H1 (cell line): Measurements from ENCODE around the gene P2RY11. TPM values are rescaled to one million over a fixed set of nuclear protein-coding genes. Genes with fewer than 3 reads are reported as not detected.

ENCODE experiments used
- CTCF ChIA-PET: fragments of 300-600 bp; sonication (Branson Sonifier 250); formaldehyde crosslinking; loops from one replicate; lab custom pipeline; 2021; ENCODE audit not compliant: partially characterized antibody; lab: Charles Lee
- POLR2A ChIA-PET: fragments of 300-600 bp; sonication (Branson Sonifier 250); formaldehyde crosslinking; loops from one replicate; lab custom pipeline; 2021; ENCODE audit warnings: inconsistent platforms; ENCODE audit not compliant: partially characterized antibody; lab: Charles Lee
- DNase-seq, 2 experiments: peaks; one replicate each; pipeline versions ENCODE4 v3.0.0 to v3.0.0-alpha.2; 2010 to 2022; ENCODE audit warnings: low spot score in 2 of 2, low read depth in 1 of 2, mixed read lengths in 1 of 2
- FAIRE-seq: peaks from 2 replicates; lab custom pipeline; 2011; peaks lifted over from hg19 to GRCh38; lab: Jason Lieb, UNC
- H2AFZ ChIP-seq: 2 replicates; pipeline ENCODE4 v1.8.1; 2012; ENCODE audit warnings: low read length, inconsistent platforms
- H2AK5ac ChIP-seq: 2 replicates; pipeline ENCODE4 v1.6.1; 2013; ENCODE audit warnings: low read depth, low read length
- H2BK120ac ChIP-seq: replicated peaks from 2 replicates; pipeline ENCODE3; 2013; ENCODE audit warnings: low read depth, low read length, inconsistent platforms
- H2BK12ac ChIP-seq: 2 replicates; pipeline ENCODE4 v1.6.1; 2013; ENCODE audit warnings: low read depth, low read length
- H2BK15ac ChIP-seq: 2 replicates; pipeline ENCODE4 v1.6.1; 2013; ENCODE audit warnings: low read length
- H2BK20ac ChIP-seq: 2 replicates; pipeline ENCODE4 v1.6.1; 2013; ENCODE audit warnings: low read length
- H2BK5ac ChIP-seq: 2 replicates; pipeline ENCODE4 v1.6.1; 2013; ENCODE audit warnings: low read depth, low read length
- H3K14ac ChIP-seq: 2 replicates; pipeline ENCODE4 v1.6.1; 2013; ENCODE audit warnings: inconsistent platforms; ENCODE audit not compliant: insufficient read length
- H3K18ac ChIP-seq: 2 replicates; pipeline ENCODE4 v1.6.1; 2013; ENCODE audit warnings: low read length; ENCODE audit errors: extremely low read depth
- H3K23ac ChIP-seq: 2 replicates; pipeline ENCODE4 v1.6.1; 2013; ENCODE audit warnings: inconsistent platforms; ENCODE audit not compliant: insufficient read length
- H3K23me2 ChIP-seq: 2 replicates; pipeline ENCODE4 v1.6.1; 2013; ENCODE audit warnings: low read depth, low read length
- H3K27ac ChIP-seq: 2 replicates; pipeline ENCODE4 v1.6.1; 2011; ENCODE audit warnings: low read depth, low read length, inconsistent platforms
- H3K27me3 ChIP-seq, 4 experiments: replicated peaks in 1 of 4; 1 replicate in 1 of 4; 2 replicates in 3 of 4; pipeline versions ENCODE4 v1.6.1 to v1.8.1; 2011 to 2013; ENCODE audit warnings: low read length in 3 of 4, mild to moderate bottlenecking in 3 of 4, inconsistent platforms in 2 of 4, mixed read lengths in 2 of 4, moderate library complexity in 1 of 4; ENCODE audit not compliant: control insufficient read depth in 3 of 4, insufficient read depth in 3 of 4; ENCODE audit errors: extremely low read depth in 1 of 4
- H3K36me3 ChIP-seq, 4 experiments: 2 replicates each; pipeline versions ENCODE4 v1.6.1 to v1.8.1; 2011 to 2013; ENCODE audit warnings: mild to moderate bottlenecking in 4 of 4, low read length in 3 of 4, moderate library complexity in 2 of 4, control low read depth in 1 of 4, inconsistent platforms in 1 of 4; ENCODE audit not compliant: insufficient read depth in 4 of 4, control insufficient read depth in 2 of 4
- H3K4ac ChIP-seq: replicated peaks from 2 replicates; pipeline ENCODE3; 2013; ENCODE audit warnings: low read length, low read depth, mixed read lengths, inconsistent platforms; ENCODE audit not compliant: insufficient read length
- H3K4me1 ChIP-seq, 4 experiments: replicated peaks in 1 of 4; 1 replicate in 1 of 4; 2 replicates in 3 of 4; pipeline versions ENCODE4 v1.6.1 to v1.8.1; 2011 to 2013; ENCODE audit warnings: low read length in 3 of 4, inconsistent platforms in 2 of 4, mixed read lengths in 1 of 4; ENCODE audit not compliant: insufficient read depth in 4 of 4, control insufficient read depth in 3 of 4
- H3K4me2 ChIP-seq, 2 experiments: 2 replicates each; pipeline versions ENCODE4 v1.6.1 to v1.8.1; 2011 to 2013; ENCODE audit warnings: low read depth in 2 of 2, low read length in 2 of 2, control low read depth in 1 of 2, inconsistent platforms in 1 of 2, mild to moderate bottlenecking in 1 of 2; ENCODE audit not compliant: insufficient read depth in 1 of 2
- H3K4me3 ChIP-seq, 4 experiments: fragments of 200-600, 300-600 bp in 1 of 4; sonication (generic), shearing (Covaris generic), sonication (Bioruptor Twin) in 1 of 4; 2 replicates each; pipeline versions ENCODE4 v1.5.1 to v1.8.1; 2011 to 2016; ENCODE audit warnings: low read length in 4 of 4, low read depth in 3 of 4, control low read depth in 2 of 4, inconsistent platforms in 2 of 4, mild to moderate bottlenecking in 2 of 4, mixed read lengths in 1 of 4, moderate library complexity in 1 of 4; ENCODE audit not compliant: insufficient read depth in 2 of 4; ENCODE audit errors: extremely low read depth in 1 of 4
- H3K56ac ChIP-seq: replicated peaks from 2 replicates; pipeline ENCODE3; 2013; ENCODE audit warnings: low read depth, mild to moderate bottlenecking, mixed read lengths, low read length, inconsistent platforms; ENCODE audit not compliant: insufficient read length
- H3K79me1 ChIP-seq: 2 replicates; pipeline ENCODE4 v1.6.1; 2013; ENCODE audit warnings: low read depth, low read length, control low read depth
- H3K79me2 ChIP-seq, 2 experiments: 2 replicates each; pipeline versions ENCODE4 v1.6.1 to v1.8.1; 2012 to 2013; ENCODE audit warnings: low read length in 2 of 2, mild to moderate bottlenecking in 2 of 2, inconsistent platforms in 1 of 2; ENCODE audit not compliant: insufficient read depth in 2 of 2, control insufficient read depth in 1 of 2
- H3K9ac ChIP-seq, 4 experiments: replicated peaks in 1 of 4; 1 replicate in 1 of 4; 2 replicates in 3 of 4; pipeline versions ENCODE4 v1.6.1 to v1.8.1; 2011 to 2013; ENCODE audit warnings: low read depth in 3 of 4, low read length in 3 of 4, control low read depth in 2 of 4, mild to moderate bottlenecking in 2 of 4, moderate library complexity in 2 of 4, inconsistent platforms in 1 of 4; ENCODE audit errors: extremely low read depth in 1 of 4
- H3K9me3 ChIP-seq, 2 experiments: 2 replicates each; pipeline versions ENCODE4 v1.6.1 to v1.8.1; 2012 to 2013; ENCODE audit warnings: mild to moderate bottlenecking in 2 of 2, moderate library complexity in 2 of 2, control low read depth in 1 of 2, inconsistent platforms in 1 of 2, low read depth in 1 of 2, low read length in 1 of 2, mixed read lengths in 1 of 2; ENCODE audit not compliant: insufficient read depth in 2 of 2
- H4K20me1 ChIP-seq, 2 experiments: replicated peaks in 1 of 2; 2 replicates each; pipeline versions ENCODE3 to v1.8.1; 2011 to 2013; ENCODE audit warnings: inconsistent platforms in 2 of 2, low read length in 2 of 2, mild to moderate bottlenecking in 1 of 2; ENCODE audit not compliant: insufficient read depth in 2 of 2, control insufficient read depth in 1 of 2
- H4K5ac ChIP-seq: 2 replicates; pipeline ENCODE4 v1.6.1; 2013; ENCODE audit warnings: low read length, low read depth, mixed read lengths, inconsistent platforms; ENCODE audit not compliant: insufficient read length
- H4K8ac ChIP-seq: 2 replicates; pipeline ENCODE4 v1.8.0; 2013; ENCODE audit warnings: mild to moderate bottlenecking, moderate library complexity, low read length, inconsistent platforms; ENCODE audit not compliant: insufficient read depth; ENCODE audit errors: extremely low read depth
- H4K91ac ChIP-seq: replicated peaks from 2 replicates; pipeline ENCODE3; 2013; ENCODE audit warnings: low read length, mixed read lengths, inconsistent platforms; ENCODE audit not compliant: insufficient read length
- CBX5 ChIP-seq: fragments of 300-800, 300-1000 bp; sonication (generic); IDR thresholded peaks from 2 replicates; pipeline ENCODE4 v1.7.1; 2016; ENCODE audit warnings: antibody characterized with exemption, low read length, low read depth
- KDM1A ChIP-seq: fragments of 200-600, 300-600 bp; sonication (generic); IDR thresholded peaks from 2 replicates; pipeline ENCODE4 v1.7.1; 2016; ENCODE audit warnings: mild to moderate bottlenecking, low read length, borderline replicate concordance
- NRF1 ChIP-seq: IDR thresholded peaks from 2 replicates; pipeline ENCODE4 v1.6.1; 2011; ENCODE audit warnings: mild to moderate bottlenecking, low read depth, low read length, improper control_type of control experiment
- SIN3A ChIP-seq, 2 experiments: IDR thresholded peaks in 1 of 2; conservative IDR thresholded peaks in 1 of 2; 2 replicates each; pipeline ENCODE4 v1.6.1; 2011 to 2012; ENCODE audit warnings: low read length in 2 of 2, improper control_type of control experiment in 1 of 2, low read depth in 1 of 2, mild to moderate bottlenecking in 1 of 2
- USF2 ChIP-seq: IDR thresholded peaks from 2 replicates; pipeline ENCODE4 v1.6.1; 2011; ENCODE audit warnings: low read length, improper control_type of control experiment
- WGBS, 2 experiments: shearing (Covaris generic) in 1 of 2; methylation state at CpG; one replicate each; pipeline versions ENCODE4 v1.1.6 to v1.1.7; 2013 to 2015; ENCODE audit warnings: low lambda C conversion rate in 2 of 2, mixed read lengths in 2 of 2, inconsistent platforms in 1 of 2, low coverage in 1 of 2, missing lambda C conversion rate in 1 of 2; ENCODE audit not compliant: insufficient replicate concordance in 2 of 2, insufficient coverage in 1 of 2, insufficient read length in 1 of 2; ENCODE audit errors: extremely low coverage in 1 of 2, missing lambda C conversion rate in 1 of 2; 5-methylcytosine and 5-hydroxymethylcytosine counted together
- polyA plus RNA-seq, 7 experiments: library from polyadenylated mRNA; depleted of rRNA in 3 of 7; stranded (reverse) in 5 of 7; unstranded in 2 of 7; fragments of >200 nt in 5 of 7; fragments of 200-250 nt in 2 of 7; gene quantifications; 1 replicate in 5 of 7; 2 replicates in 1 of 7; 4 replicates in 1 of 7; pipeline versions ENCODE4 v1.2.1 to v1.2.3, GENCODE V29; 2011 to 2013; ENCODE audit warnings: missing spikeins in 2 of 7, mixed read lengths in 2 of 7
- total RNA-seq: library from RNA; stranded (reverse); fragmentation: NEBNext Ultra II Directional; extraction: Animal tissue kit (Norgen Biotek cat#: 25700); gene quantifications from 2 replicates; pipeline ENCODE4 v1.2.1, GENCODE V29; 2021

Gene P2RY11
- total and polyA plus RNA-seq, 2 of the 8 experiments (the other 6 are each of a cell fraction or from before 2014, with no cell fraction given), result 9.2 to 18.0 TPM

- no peak overlapping the region for H2BK12ac ChIP-seq
- 84% methylated on average over 9 of the region's 9 CpGs; no CpG with 5 or more reads in 1 of the 2 experiments for WGBS, 2 experiments
- H3K14ac ChIP-seq, result no peak overlapping the region
- H3K79me2 ChIP-seq, result no peaks in the 10 kb centered on the region
- no peak overlapping the region for H2BK5ac ChIP-seq
- H2AFZ ChIP-seq, result no peak overlapping the region
- peaks cover 8 to 29% (median 23%) of the 10 kb centered on the region in 4 experiments for H3K27me3 ChIP-seq
- peaks cover 2% of the 10 kb centered on the region; the same call in 1 of the 2 replicates for H3K23me2 ChIP-seq
- H3K9me3 ChIP-seq, result peaks cover 0 to 2% of the 10 kb centered on the region in 2 experiments; a peak in 1 of 4 replicates
- no peak overlapping the region for H3K4me3 ChIP-seq
- H3K23ac ChIP-seq, result no peak overlapping the region
- H3K4me1 ChIP-seq, result peaks cover 0 to 6% (median 2%) of the 10 kb centered on the region in 4 experiments; a peak in 3 of 7 replicates
- no peak overlapping the region for H4K91ac ChIP-seq
- H4K8ac ChIP-seq, result no peak overlapping the region
- H4K5ac ChIP-seq, result no peak overlapping the region
- no peak overlapping the region for H3K4me2 ChIP-seq
- H3K9ac ChIP-seq, result no peak overlapping the region
- TF ChIP-seq KDM1A (peak; percentile 86), SIN3A (conservative IDR thresholded peaks at IDR 0.05 in 1 of 2, IDR thresholded peaks at IDR 0.05 in 1 of 2; ENCODE audit: low read depth in 1 of 2, low read length in 2 of 2) (0 out of 4 replicates have a peak, but pooled peaks of 1 of the 2 experiments have one; percentile 50), NRF1 (no peak), CBX5 (no peak), USF2 (no peak)
- POLR2A ChIA-PET, result interaction anchor here (1.2 to 15.1 kb wide), 3 partner anchors 10 to 31 kb away, joined by 4 to 240 read pairs (median 7); partner anchors contain the start of genes ANGPTL6, P2RY11 and PPAN
- no peak overlapping the region for H3K18ac ChIP-seq
- no peak overlapping the region for H3K56ac ChIP-seq
- H3K27ac ChIP-seq, result no peak overlapping the region
- no peak overlapping the region for H2BK15ac ChIP-seq
- DNase-seq, result no peak
- H2AK5ac ChIP-seq, result no peak overlapping the region
- FAIRE-seq, result no peak
- H3K4ac ChIP-seq, result no peak overlapping the region
- H4K20me1 ChIP-seq, result peaks cover 0 to 6% of the 10 kb centered on the region in 2 experiments
- CTCF ChIA-PET, result interaction anchor here (0.7 to 1.1 kb wide), 2 partner anchors 9 to 65 kb away, joined by 3 to 4 read pairs; no protein-coding TSS in a partner anchor
- H3K79me1 ChIP-seq, result no peaks in the 10 kb centered on the region
- H2BK20ac ChIP-seq, result no peak overlapping the region
- peaks cover 0 to 3% (median 1%) of the 10 kb centered on the region in 4 experiments; a peak in 2 of 8 replicates for H3K36me3 ChIP-seq
- no peak overlapping the region for H2BK120ac ChIP-seq
Measured at GRCh38 chr19:10092648-10093294, 18.7 kb upstream of the P2RY11 start.
